ENCODE measurements around the gene KIF18B. TPM values are rescaled to one million over a fixed set of nuclear protein-coding genes. Genes with fewer than 3 reads are reported as not detected.

KIF18B gene
- total and polyA plus RNA-seq, 9 donors, result 0.10 to 0.79 (median 0.17) TPM; not detected in 3

DNA sequence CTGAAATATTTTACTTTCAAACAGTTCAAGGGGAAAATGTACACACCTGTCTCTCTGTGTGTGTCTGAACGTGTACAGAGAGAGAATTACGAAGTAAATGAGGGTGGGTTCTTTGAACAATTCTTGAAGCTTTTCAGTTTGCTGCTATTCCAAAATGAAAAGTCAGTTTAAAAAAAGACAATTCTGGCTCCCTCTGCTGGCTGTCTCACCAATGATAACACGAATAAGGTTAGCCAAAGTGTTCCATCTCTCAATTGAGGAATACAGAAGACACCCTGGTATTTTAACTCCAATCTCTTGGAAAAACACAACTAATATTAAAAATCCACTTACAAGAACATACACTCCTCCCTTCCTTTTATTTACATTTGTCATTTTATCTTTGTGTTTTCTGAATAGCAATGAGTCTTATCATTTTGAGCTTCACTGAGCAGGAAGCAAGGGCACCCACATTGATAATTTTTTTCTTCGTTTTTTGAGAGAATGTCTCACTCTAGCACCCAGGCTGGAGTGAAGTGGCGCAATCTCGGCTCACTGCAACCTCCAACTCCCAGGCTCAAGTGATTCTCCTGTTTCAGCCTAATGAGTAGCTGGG, 68.8 kb downstream of the KIF18B start:
- intact Hi-C loops (cut with DNase I), result no loop called here
- H3K4me3 ChIP-seq, result no peak overlapping the region
- H3K27ac ChIP-seq, result no peak overlapping the region
- no peaks in the 10 kb centered on the region for H3K4me1 ChIP-seq (ENCODE audit: insufficient read depth)
- WGBS, 3 donors, result 32 to 37% (median 35%) methylated on average over 6 of the region's 6 CpGs
- TF ChIP-seq POLR2A (IDR thresholded peaks at IDR 0.05), result no peak
- TF ChIP-seq, protein P1, sequence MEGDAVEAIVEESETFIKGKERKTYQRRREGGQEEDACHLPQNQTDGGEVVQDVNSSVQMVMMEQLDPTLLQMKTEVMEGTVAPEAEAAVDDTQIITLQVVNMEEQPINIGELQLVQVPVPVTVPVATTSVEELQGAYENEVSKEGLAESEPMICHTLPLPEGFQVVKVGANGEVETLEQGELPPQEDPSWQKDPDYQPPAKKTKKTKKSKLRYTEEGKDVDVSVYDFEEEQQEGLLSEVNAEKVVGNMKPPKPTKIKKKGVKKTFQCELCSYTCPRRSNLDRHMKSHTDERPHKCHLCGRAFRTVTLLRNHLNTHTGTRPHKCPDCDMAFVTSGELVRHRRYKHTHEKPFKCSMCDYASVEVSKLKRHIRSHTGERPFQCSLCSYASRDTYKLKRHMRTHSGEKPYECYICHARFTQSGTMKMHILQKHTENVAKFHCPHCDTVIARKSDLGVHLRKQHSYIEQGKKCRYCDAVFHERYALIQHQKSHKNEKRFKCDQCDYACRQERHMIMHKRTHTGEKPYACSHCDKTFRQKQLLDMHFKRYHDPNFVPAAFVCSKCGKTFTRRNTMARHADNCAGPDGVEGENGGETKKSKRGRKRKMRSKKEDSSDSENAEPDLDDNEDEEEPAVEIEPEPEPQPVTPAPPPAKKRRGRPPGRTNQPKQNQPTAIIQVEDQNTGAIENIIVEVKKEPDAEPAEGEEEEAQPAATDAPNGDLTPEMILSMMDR (IDR thresholded peaks at IDR 0.05), result peak in 1 of 3 donors; percentile 37
- peak in 1 of 5 donors; percentile 36 for DNase-seq
- H3K27me3 ChIP-seq, result no peaks in the 10 kb centered on the region
- no peaks in the 10 kb centered on the region for H3K36me3 ChIP-seq
- H3K9me3 ChIP-seq, result no peaks in the 10 kb centered on the region

DNA sequence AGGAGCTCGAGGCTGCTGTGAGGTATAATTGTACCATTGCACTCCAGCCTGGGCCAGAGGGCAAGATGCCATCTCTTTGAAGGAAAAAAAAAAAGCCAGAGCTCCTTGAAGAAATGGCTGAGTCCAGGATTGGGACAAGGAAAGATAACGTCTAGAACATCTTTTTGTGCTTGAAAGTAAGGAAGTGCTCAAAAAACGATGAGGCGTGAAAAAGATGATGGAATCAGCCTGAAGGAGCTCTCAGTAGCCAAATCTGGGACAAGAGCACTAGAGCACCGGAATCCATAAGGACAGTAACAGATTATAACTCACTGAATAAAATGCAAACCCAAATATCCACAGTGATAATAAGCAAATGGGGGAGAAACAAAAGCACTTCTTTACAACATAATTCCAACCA, 70.5 kb downstream of the KIF18B start:
- no peaks in the 10 kb centered on the region for H3K36me3 ChIP-seq
- 86 to 89% (median 87%) methylated on average over 5 of the region's 5 CpGs for WGBS, 3 donors
- intact Hi-C loops (cut with DNase I), result no loop called here
- no peak overlapping the region for H3K27ac ChIP-seq
- H3K4me3 ChIP-seq, result no peak overlapping the region
- H3K9me3 ChIP-seq, result no peaks in the 10 kb centered on the region
- H3K4me1 ChIP-seq (ENCODE audit: insufficient read depth), result no peaks in the 10 kb centered on the region
- no peak for TF ChIP-seq POLR2A (IDR thresholded peaks at IDR 0.05)
- no peak for TF ChIP-seq EP300 (IDR thresholded peaks at IDR 0.05)
- TF ChIP-seq, protein P1 (IDR thresholded peaks at IDR 0.05), result no peak
- no peak for DNase-seq
- no peaks in the 10 kb centered on the region for H3K27me3 ChIP-seq

DNA sequence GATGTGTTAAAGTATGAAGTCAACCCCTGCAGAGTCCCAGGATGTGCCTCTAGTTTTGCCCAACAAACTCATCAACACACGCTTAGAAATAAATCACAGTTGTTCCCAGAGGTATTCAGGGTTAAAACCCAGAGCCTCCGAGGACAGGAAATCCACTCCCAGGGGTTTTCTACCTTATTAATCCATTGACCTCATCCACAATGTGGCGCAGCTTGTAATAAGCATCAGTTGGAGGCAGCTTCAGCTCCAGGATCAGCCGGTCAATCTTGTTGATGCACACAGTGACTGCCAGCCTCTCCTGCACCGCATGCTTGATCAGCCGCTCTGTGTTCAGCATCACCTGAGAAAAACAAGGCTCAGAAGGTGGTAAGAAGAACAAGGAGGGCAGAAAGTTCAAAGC, 71.8 kb downstream of the KIF18B start:
- 90 to 94% (median 93%) methylated on average over 6 of the region's 6 CpGs for WGBS, 3 donors
- Histone ChIP-seq H3K36me3 (no peaks in the 10 kb centered on the region), H3K4me1 (ENCODE audit: insufficient read depth) (no peaks in the 10 kb centered on the region), H3K4me3 (no peak overlapping the region), H3K9me3 (no peaks in the 10 kb centered on the region), H3K27ac (no peak overlapping the region), H3K27me3 (no peaks in the 10 kb centered on the region)
- TF ChIP-seq POLR2A (IDR thresholded peaks at IDR 0.05) (no peak), EP300 (IDR thresholded peaks at IDR 0.05) (no peak)
- TF ChIP-seq, protein P1 (IDR thresholded peaks at IDR 0.05), result no peak
- intact Hi-C loops (cut with DNase I), result no loop called here
- DNase-seq, result no peak

Small RNAs within 50 kb of the gene (microRNA-seq; reads per million reads assigned to microRNA genes)
- gene MIR6783, result 0 reads per million in 3 donors

Small RNAs within 50 kb of the gene (small RNA-seq; reads per million reads assigned to genes)
- gene AC015936.2 (not detected), gene CCDC103 (not detected), gene MIR6783 (not detected), gene RN7SL405P (not detected)

Other genes starting within 250 kb of the KIF18B start
- 1 to 10 TPM; 3.1 to 9.7 (median 6.7) TPM for gene DBF4B, start 239.1 kb downstream of the KIF18B start, total RNA-seq
- 1 to 10 TPM; 5.6 to 6.8 TPM for gene DBF4B, start 239.1 kb downstream of the KIF18B start, polyA plus RNA-seq
- 1 to 10 TPM in 4 of 7 donors, under 1 TPM in 3; 0.12 to 2.3 (median 1.5) TPM for gene ADAM11, start 188.8 kb downstream of the KIF18B start, total RNA-seq
- 1 to 10 TPM in 1 of 2 donors, under 1 TPM in 1; 0.17 to 1.1 TPM for gene ADAM11, start 188.8 kb downstream of the KIF18B start, polyA plus RNA-seq
- 1 to 10 TPM; 1.3 to 6.4 (median 4.3) TPM for gene GJC1, start 117.5 kb downstream of the KIF18B start, total RNA-seq
- 10 to 100 TPM in 1 of 2 donors, 1 to 10 TPM in 1; 3.8 to 18.4 TPM for gene GJC1, start 117.5 kb downstream of the KIF18B start, polyA plus RNA-seq
- 1 to 10 TPM; 1.1 to 5.6 (median 2.0) TPM for gene HIGD1B, start 99.9 kb downstream of the KIF18B start, total RNA-seq
- gene HIGD1B, start 99.9 kb downstream of the KIF18B start, polyA plus RNA-seq, result 1 to 10 TPM; 6.3 to 6.8 TPM
- 10 to 100 TPM; 28.4 to 78.7 (median 62.5) TPM for gene EFTUD2, start 48.3 kb downstream of the KIF18B start, total RNA-seq
- gene EFTUD2, start 48.3 kb downstream of the KIF18B start, polyA plus RNA-seq, result 100 to 1,000 TPM in 1 of 2 donors, 10 to 100 TPM in 1; 22.2 to 111 TPM
- gene GFAP, start 32.3 kb downstream of the KIF18B start, total RNA-seq, result 1 to 10 TPM in 2 of 7 donors, under 1 TPM in 4, not detected in 1; 0.08 to 1.8 (median 0.49) TPM
- under 1 TPM; 0.27 to 0.97 TPM for gene GFAP, start 32.3 kb downstream of the KIF18B start, polyA plus RNA-seq
- gene C1QL1, start 20.5 kb upstream of the KIF18B start, total RNA-seq, result 1 to 10 TPM in 3 of 7 donors, under 1 TPM in 2, not detected in 2; 0.20 to 6.0 (median 1.1) TPM
- under 1 TPM in 1 of 2 donors, not detected in 1; 0.64 TPM for gene C1QL1, start 20.5 kb upstream of the KIF18B start, polyA plus RNA-seq
- gene DCAKD, start 103.9 kb upstream of the KIF18B start, total RNA-seq, result 10 to 100 TPM; 30.9 to 62.3 (median 48.0) TPM
- 10 to 100 TPM; 19.8 to 27.0 TPM for gene DCAKD, start 103.9 kb upstream of the KIF18B start, polyA plus RNA-seq
- 10 to 100 TPM; 25.5 to 91.4 (median 79.3) TPM for gene NMT1, start 113.5 kb upstream of the KIF18B start, total RNA-seq
- 10 to 100 TPM; 23.0 to 66.5 TPM for gene NMT1, start 113.5 kb upstream of the KIF18B start, polyA plus RNA-seq
- 100 to 1,000 TPM in 2 of 7 donors, 10 to 100 TPM in 5; 33.0 to 166 (median 84.9) TPM for gene PLCD3, start 184.7 kb upstream of the KIF18B start, total RNA-seq
- gene PLCD3, start 184.7 kb upstream of the KIF18B start, polyA plus RNA-seq, result 10 to 100 TPM; 12.1 to 59.3 TPM
- gene ACBD4, start 187.9 kb upstream of the KIF18B start, total RNA-seq, result 10 to 100 TPM; 12.4 to 24.0 (median 18.5) TPM
- 10 to 100 TPM; 11.0 to 24.5 TPM for gene ACBD4, start 187.9 kb upstream of the KIF18B start, polyA plus RNA-seq
- 10 to 100 TPM; 17.0 to 37.8 (median 27.9) TPM for gene HEXIM1, start 200.7 kb upstream of the KIF18B start, total RNA-seq
- gene HEXIM1, start 200.7 kb upstream of the KIF18B start, polyA plus RNA-seq, result 10 to 100 TPM; 14.4 to 26.9 TPM
- gene HEXIM2, start 214.1 kb upstream of the KIF18B start, total RNA-seq, result 1 to 10 TPM; 3.4 to 9.1 (median 5.5) TPM
- 1 to 10 TPM; 1.7 to 8.9 TPM for gene HEXIM2, start 214.1 kb upstream of the KIF18B start, polyA plus RNA-seq